ENCODE data around the gene CAPG.

CAPG gene

GRCh38 chr2:85453571-85453970 lies 43.4 kb upstream of the CAPG start:
- Histone ChIP-seq H3K4me3 (ENCODE audit: low read length, poor library complexity, severe bottlenecking) (no peak overlapping the region), H3K79me2 (ENCODE audit: insufficient read depth, low read length) (no peaks in the 10 kb centered on the region)

GRCh38 chr2:85452237-85452636 lies 42.1 kb upstream of the CAPG start:
- H3K9me2 ChIP-seq (replicated peaks; ENCODE audit: low read depth, low read length): no peaks in the 10 kb centered on the region
- no peaks in the 10 kb centered on the region for H3F3A ChIP-seq (ENCODE audit: low read depth)
- no peak overlapping the region for H3K4me2 ChIP-seq (ENCODE audit: low read depth, low read length, poor library complexity, severe bottlenecking)
- H3K79me2 ChIP-seq (ENCODE audit: insufficient read depth, low read length): no peaks in the 10 kb centered on the region
- H3K36me3 ChIP-seq (ENCODE audit: insufficient read depth, low read length): no peaks in the 10 kb centered on the region
- H2AFZ ChIP-seq (ENCODE audit: low read length): no peak overlapping the region
- H3K4me3 ChIP-seq (ENCODE audit: low read length, poor library complexity, severe bottlenecking): no peak overlapping the region
- no peaks in the 10 kb centered on the region for H3K27me3 ChIP-seq (ENCODE audit: insufficient read depth, low read length, poor library complexity, severe bottlenecking)
- TF ChIP-seq EZH2phosphoT487 (IDR thresholded peaks at IDR 0.05; ENCODE audit: borderline replicate concordance) (no peak), CTCF (conservative IDR thresholded peaks at IDR 0.05; ENCODE audit: low read length) (no peak)
- no peak overlapping the region for H3K9ac ChIP-seq (ENCODE audit: low read depth, low read length, poor library complexity, severe bottlenecking)
- no peaks in the 10 kb centered on the region for H4K20me1 ChIP-seq (ENCODE audit: insufficient read depth, low read length, poor library complexity, severe bottlenecking)
- no peaks in the 10 kb centered on the region for H3K4me1 ChIP-seq (ENCODE audit: insufficient read depth, low read length, poor library complexity, severe bottlenecking)
- H3K9me3 ChIP-seq (ENCODE audit: insufficient read depth, low read depth, low read length): no peaks in the 10 kb centered on the region

More at GRCh38 chr2:85453571-85453970, 43.4 kb upstream of the CAPG start:
- Histone ChIP-seq H4K20me1 (ENCODE audit: insufficient read depth, low read length, poor library complexity, severe bottlenecking) (no peaks in the 10 kb centered on the region), H3F3A (ENCODE audit: low read depth) (no peaks in the 10 kb centered on the region), H3K4me1 (ENCODE audit: insufficient read depth, low read length, poor library complexity, severe bottlenecking) (no peaks in the 10 kb centered on the region), H3K4me2 (ENCODE audit: low read depth, low read length, poor library complexity, severe bottlenecking) (no peak overlapping the region), H2AFZ (ENCODE audit: low read length) (no peak overlapping the region), H3K9ac (ENCODE audit: low read depth, low read length, poor library complexity, severe bottlenecking) (no peak overlapping the region), H3K9me2 (replicated peaks; ENCODE audit: low read depth, low read length) (no peaks in the 10 kb centered on the region), H3K27me3 (ENCODE audit: insufficient read depth, low read length, poor library complexity, severe bottlenecking) (no peaks in the 10 kb centered on the region), H3K36me3 (ENCODE audit: insufficient read depth, low read length) (no peaks in the 10 kb centered on the region), H3K9me3 (ENCODE audit: insufficient read depth, low read depth, low read length) (no peaks in the 10 kb centered on the region)
- TF ChIP-seq CTCF (conservative IDR thresholded peaks at IDR 0.05; ENCODE audit: low read length) (no peak), EZH2phosphoT487 (IDR thresholded peaks at IDR 0.05; ENCODE audit: borderline replicate concordance) (no peak)

DNA sequence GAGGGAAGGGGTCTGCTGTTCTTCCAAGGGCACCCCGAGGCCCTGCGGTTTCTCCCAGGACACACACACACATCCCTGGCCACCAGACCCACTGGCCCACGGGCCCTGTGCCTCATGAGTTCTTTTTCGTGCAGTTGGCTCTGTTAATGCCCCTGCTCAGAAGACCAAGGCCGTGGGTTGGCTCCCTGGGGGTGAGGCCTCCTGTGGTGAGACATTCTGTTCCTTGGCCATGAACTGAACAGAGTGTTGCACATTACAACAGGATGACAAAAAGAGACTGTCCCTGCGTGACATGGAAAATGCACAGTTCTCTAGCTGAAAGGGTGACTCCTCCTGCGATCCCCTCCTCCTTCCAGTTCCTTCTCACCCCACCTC lies 39.0 kb upstream of the CAPG start:
- H3K36me3 ChIP-seq (ENCODE audit: insufficient read depth, low read length): no peaks in the 10 kb centered on the region
- H3K27me3 ChIP-seq (ENCODE audit: insufficient read depth, low read length, poor library complexity, severe bottlenecking): no peaks in the 10 kb centered on the region
- H3K9ac ChIP-seq (ENCODE audit: low read depth, low read length, poor library complexity, severe bottlenecking): no peak overlapping the region
- no peaks in the 10 kb centered on the region for H3K79me2 ChIP-seq (ENCODE audit: insufficient read depth, low read length)
- no peak overlapping the region for H3K4me3 ChIP-seq (ENCODE audit: low read length, poor library complexity, severe bottlenecking)
- TF ChIP-seq EZH2phosphoT487 (IDR thresholded peaks at IDR 0.05; ENCODE audit: borderline replicate concordance) (no peak), CTCF (conservative IDR thresholded peaks at IDR 0.05; ENCODE audit: low read length) (no peak)
- no peaks in the 10 kb centered on the region for H3K4me1 ChIP-seq (ENCODE audit: insufficient read depth, low read length, poor library complexity, severe bottlenecking)
- no peaks in the 10 kb centered on the region for H3K9me2 ChIP-seq (replicated peaks; ENCODE audit: low read depth, low read length)
- no peak overlapping the region for H3K4me2 ChIP-seq (ENCODE audit: low read depth, low read length, poor library complexity, severe bottlenecking)
- no peaks in the 10 kb centered on the region for H3K9me3 ChIP-seq (ENCODE audit: insufficient read depth, low read depth, low read length)
- no peaks in the 10 kb centered on the region for H3F3A ChIP-seq (ENCODE audit: low read depth)
- H4K20me1 ChIP-seq (ENCODE audit: insufficient read depth, low read length, poor library complexity, severe bottlenecking): no peaks in the 10 kb centered on the region
- H2AFZ ChIP-seq (ENCODE audit: low read length): no peak overlapping the region

All from Loucy (cell line).